A204.1 (cell line): ENCODE data around the gene ID4.

Experiments used
- FAIRE-seq: peaks from 2 replicates; lab custom pipeline; 2012; peaks lifted over from hg19 to GRCh38; lab: Jason Lieb, UNC

The ID4 gene

GRCh38 chr6:19860235-19860877, 23.2 kb downstream of the ID4 start:
- no peak for FAIRE-seq

GRCh38 chr6:19864285-19864684, 27.1 kb downstream of the ID4 start:
- FAIRE-seq, result no peak

GRCh38 chr6:19865178-19865577, 28.0 kb downstream of the ID4 start:
- FAIRE-seq, result no peak

- FAIRE-seq, result no peak
Measured at GRCh38 chr6:19866173-19866984, 29.2 kb downstream of the ID4 start.

- no peak for FAIRE-seq
Measured at GRCh38 chr6:19866985-19867627, 29.9 kb downstream of the ID4 start.

GRCh38 chr6:19869464-19869863, 32.3 kb downstream of the ID4 start:
- no peak for FAIRE-seq

- no peak for FAIRE-seq
Measured at GRCh38 chr6:19870322-19870721, 33.2 kb downstream of the ID4 start.

- FAIRE-seq, result no peak
Measured at GRCh38 chr6:19873031-19873430, 35.9 kb downstream of the ID4 start.

- FAIRE-seq, result no peak
Measured at GRCh38 chr6:19876672-19877071, 39.5 kb downstream of the ID4 start.

- no peak for FAIRE-seq
Measured at GRCh38 chr6:19879663-19880062, 42.5 kb downstream of the ID4 start.

- FAIRE-seq, result no peak
Measured at GRCh38 chr6:19880066-19880465, 42.9 kb downstream of the ID4 start.

- no peak for FAIRE-seq
Measured at GRCh38 chr6:19891451-19891850, 54.3 kb downstream of the ID4 start.
